GM12864 (cell line): ENCODE measurements around the gene ATG16L2.
A peak's percentile ranks its signal among the peaks of the same experiment; 100 is the strongest.
"Not testable (repeated sequence)": the region's sequence is repeated elsewhere in the genome, so short reads cannot be mapped to it uniquely, and the experiment has no call there.

Source experiments
- DNase-seq: peaks from one replicate; pipeline ENCODE4 v3.0.0-alpha.2; 2011; ENCODE audit warnings: low read depth
- H3K4me3 ChIP-seq: 2 replicates; pipeline ENCODE4 v1.5.1; 2011; ENCODE audit warnings: mild to moderate bottlenecking, low read depth, low read length, control low read depth
- CTCF ChIP-seq: IDR thresholded peaks from 2 replicates; pipeline ENCODE4 v1.5.1; 2011; ENCODE audit warnings: low read depth, mild to moderate bottlenecking, moderate library complexity, low read length, control low read depth, inconsistent platforms; ENCODE audit errors: missing control alignments

The ATG16L2 gene

GRCh38 chr11:72805216-72805615 is 9.0 kb upstream of the ATG16L2 start:
- no peak for TF ChIP-seq CTCF
- H3K4me3 ChIP-seq = no peak overlapping the region
- DNase-seq = no peak

GRCh38 chr11:72806378-72806777 is 7.8 kb upstream of the ATG16L2 start:
- DNase-seq, H3K4me3 ChIP-seq: not testable (repeated sequence)

GRCh38 chr11:72807021-72807693 is 7.1 kb upstream of the ATG16L2 start:
- no peak for DNase-seq
- H3K4me3 ChIP-seq = no peak overlapping the region
- no peak for TF ChIP-seq CTCF

GRCh38 chr11:72807792-72808191 is 6.4 kb upstream of the ATG16L2 start:
- TF ChIP-seq CTCF = no peak
- no peak for DNase-seq
- H3K4me3 ChIP-seq = no peak overlapping the region

- DNase-seq = no peak
- no peak overlapping the region for H3K4me3 ChIP-seq
- no peak for TF ChIP-seq CTCF
These were observed 5.8 kb upstream of the ATG16L2 start for GRCh38 chr11:72808331-72808798.

GRCh38 chr11:72811686-72812085 is 2.5 kb upstream of the ATG16L2 start:
- not testable (repeated sequence) for H3K4me3 ChIP-seq, DNase-seq

- peak overlapping the region; percentile 63 for H3K4me3 ChIP-seq
- no peak for DNase-seq
- TF ChIP-seq CTCF = no peak
These were observed 1.6 kb upstream of the ATG16L2 start for GRCh38 chr11:72812604-72812966.

GRCh38 chr11:72812967-72813739 is 1.1 kb upstream of the ATG16L2 start:
- peak; percentile 53 for DNase-seq
- H3K4me3 ChIP-seq = peak overlapping the region; percentile 63
- peak; percentile 90 for TF ChIP-seq CTCF
